NCI-H82 treated with DMSO at 0.1 percent for 48 hours (cell line): ENCODE measurements around the gene HNRNPC.
"Not testable (repeated sequence)": the region's sequence is repeated elsewhere in the genome, so short reads cannot be mapped to it uniquely, and the experiment has no call there.

ENCODE experiments used
- DNase-seq: peaks from one replicate; lab custom pipeline; 2025; ENCODE audit not compliant: unreplicated experiment; lab: John Stamatoyannopoulos, UW

The HNRNPC gene

DNA sequence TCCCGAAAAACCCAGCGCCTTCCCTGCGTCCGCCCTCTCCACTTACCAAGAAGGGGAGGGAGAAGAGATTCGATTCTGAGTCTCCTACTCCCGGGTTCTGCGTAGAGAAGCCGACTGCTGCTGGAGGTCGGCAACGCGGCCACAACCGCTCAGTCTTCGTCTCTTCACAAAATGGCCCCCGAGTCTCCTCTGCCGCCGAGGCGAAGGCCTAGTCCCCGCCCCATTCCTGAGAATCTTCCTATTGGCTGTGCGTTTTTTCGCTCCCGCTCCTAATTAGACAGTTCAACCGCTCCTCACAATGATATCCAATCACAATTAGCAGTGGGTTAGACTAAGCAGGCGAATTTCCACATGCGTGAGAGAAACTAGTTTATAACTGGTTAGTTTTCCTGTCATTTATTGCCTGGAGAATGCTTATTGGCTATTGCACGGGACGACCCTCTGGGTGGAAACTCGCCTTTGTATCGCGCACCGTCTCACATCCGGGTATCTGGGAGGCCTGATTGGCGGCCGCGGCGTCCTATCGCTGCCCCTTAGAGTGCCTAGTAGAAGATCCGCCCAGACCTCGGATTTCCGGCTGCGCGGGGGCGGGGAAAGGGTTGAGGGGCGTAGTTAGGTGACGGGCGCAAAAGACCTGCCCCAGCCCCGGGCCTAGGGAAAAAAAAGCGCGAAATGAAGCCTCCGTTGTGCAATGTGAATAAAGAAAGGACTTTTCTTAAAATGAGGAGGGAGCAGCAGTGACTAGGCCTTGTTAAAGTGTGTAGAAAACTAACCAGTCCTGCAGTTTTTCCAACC, at the start of gene HNRNPC:
TSS of gene HNRNPC (minus strand) at position 191 of the 795 bp plus-strand sequence. CDS start 35,249 bp downstream, outside the sequence.
- DNase-seq: peak; percentile 97

DNA sequence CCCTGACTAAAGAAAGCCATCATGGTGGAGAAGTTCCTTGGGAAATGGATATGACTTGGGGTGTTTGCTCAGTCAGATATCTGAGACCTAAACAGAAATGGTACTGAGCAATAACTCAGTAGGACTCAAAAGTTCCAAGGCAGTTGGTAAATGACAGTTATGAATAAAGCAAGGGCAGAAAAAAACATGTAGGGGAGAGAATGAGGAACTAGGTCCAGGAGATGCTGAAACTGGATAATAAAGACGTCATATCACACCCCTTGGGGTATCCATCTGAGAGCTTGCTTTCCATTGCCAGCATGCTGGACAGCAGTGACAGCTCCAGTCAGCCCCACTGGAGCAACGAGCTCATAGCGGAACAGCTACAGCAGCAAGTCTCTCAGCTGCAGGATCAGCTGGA, 48.2 kb upstream of the HNRNPC start:
- no peak for DNase-seq

DNA sequence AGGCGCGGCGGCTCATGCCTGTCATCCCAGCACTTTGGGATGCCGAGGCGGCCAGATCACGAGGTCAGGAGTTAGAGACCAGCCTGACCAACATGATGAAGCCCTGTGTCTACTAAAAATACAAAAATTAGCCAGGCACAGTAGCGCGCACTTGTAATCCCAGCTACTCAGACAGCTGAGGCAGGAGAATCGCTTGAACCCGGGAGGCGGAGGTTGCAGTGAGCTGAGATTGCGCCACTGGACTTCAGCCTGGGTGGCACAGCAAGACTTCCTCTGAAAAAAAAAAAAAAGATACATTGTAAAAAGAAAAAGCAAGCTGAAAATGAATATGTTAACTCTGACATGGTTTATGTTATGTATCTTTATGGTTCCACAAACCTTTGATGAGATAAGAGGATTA, 44.3 kb upstream of the HNRNPC start:
- DNase-seq: no peak

DNA sequence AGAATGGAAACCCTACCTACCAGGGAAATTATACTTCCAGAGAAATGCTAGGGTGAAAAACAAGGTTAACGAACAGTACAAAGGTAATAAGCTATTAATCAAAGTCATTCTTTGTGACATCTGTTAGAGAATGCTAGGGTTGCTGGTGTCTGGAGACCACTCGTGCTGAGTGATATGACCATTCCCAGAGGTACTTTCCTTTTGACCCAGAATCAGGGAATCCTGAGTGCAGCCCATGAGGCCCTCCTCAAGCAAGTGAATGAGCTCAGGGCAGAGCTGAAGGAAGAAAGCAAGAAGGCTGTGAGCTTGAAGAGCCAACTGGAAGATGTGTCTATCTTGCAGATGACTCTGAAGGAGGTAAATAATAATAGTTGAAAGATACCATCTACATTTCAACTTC, 42.4 kb upstream of the HNRNPC start:
- no peak for DNase-seq

DNA sequence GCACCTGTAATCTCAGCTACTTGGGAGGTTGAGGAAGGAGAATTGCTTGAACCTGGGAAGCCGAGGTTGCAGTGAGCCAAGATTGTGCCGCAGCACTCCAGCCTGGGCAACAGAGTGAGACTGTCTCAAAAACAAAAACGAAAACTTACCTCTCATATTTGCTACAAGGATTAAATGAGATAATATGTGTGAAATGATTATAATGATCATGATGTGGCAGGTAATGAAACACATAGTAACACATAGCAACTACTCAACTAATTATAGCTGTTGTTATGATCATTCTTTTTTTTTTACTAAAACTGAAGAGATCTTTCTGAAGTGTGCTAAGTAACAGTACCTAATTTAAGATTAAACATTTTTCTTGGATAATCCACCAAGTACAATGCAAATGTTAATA, 40.7 kb upstream of the HNRNPC start:
- no peak for DNase-seq

DNA sequence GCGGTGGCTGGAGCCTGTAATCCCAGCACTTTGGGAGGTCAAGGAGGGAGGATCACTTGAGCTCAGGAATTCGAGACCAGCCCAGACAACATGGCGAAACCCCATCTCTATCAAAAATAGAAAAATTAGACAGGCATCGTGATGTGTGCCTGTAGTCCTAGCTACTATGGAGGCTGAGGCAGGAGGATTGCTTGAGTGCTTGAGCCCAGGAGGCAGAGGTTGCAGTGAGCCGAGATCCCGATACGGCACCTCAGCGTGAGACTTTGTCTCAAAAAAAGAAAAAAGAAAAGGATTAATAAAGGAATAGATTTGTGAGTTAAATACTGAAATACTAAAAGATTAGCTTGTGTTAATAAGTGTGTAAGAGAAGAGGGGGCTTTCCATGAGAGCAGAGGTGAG, 40.0 kb upstream of the HNRNPC start:
- no peak for DNase-seq

DNA sequence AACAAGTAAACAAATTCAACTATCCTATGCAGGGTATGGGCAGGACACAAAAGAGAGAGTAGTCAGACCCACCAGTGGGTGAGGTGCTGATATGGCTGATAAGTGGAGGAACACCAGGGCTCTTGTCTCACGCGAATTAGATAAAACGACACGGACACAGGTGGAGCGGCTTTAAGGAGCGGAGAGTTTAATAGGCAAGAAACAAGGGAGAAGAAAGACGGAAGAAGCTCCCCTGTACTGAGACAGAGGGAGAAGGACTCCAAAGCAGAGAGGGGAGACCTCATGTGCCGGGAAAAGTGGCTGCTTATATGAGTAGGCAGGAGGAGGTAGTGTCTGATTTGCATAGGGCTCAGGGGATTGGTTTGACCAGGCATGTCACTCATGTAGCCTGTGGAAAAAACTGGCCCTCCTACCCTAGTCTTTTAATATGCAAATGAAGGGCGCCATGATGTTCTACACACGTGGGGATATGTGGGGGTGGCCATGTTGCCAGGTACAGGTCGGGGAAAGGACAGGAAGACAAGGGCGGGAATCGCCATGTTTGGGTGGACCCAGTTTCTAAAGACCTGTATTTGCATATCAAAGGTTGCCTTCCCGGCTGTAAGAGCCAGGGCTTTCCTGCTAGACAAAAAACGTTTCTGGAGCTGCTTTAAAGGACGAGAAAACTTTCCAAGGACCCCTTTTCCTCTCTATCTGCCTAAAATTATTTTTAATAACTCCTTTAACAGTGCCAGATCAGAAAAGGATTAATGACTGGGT, 39.4 kb upstream of the HNRNPC start:
- peak; percentile 76 for DNase-seq

DNA sequence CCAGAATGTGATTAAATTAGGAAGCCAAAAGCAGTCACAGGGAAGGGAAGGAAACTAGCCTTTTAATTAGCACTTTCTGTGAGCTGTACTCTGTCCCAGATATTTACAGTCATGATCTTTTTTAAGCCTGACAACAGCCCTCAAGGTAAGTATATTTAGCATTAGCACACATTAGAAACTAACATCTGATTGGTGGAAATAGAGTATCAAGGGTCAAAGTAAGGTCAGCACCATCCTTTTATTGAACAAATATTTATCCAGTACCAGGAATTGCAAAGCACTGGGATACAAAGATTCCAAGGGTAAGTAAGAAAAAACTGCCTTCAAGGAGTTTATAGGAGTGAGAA, 38.9 kb upstream of the HNRNPC start:
- peak; percentile 17 for DNase-seq

DNA sequence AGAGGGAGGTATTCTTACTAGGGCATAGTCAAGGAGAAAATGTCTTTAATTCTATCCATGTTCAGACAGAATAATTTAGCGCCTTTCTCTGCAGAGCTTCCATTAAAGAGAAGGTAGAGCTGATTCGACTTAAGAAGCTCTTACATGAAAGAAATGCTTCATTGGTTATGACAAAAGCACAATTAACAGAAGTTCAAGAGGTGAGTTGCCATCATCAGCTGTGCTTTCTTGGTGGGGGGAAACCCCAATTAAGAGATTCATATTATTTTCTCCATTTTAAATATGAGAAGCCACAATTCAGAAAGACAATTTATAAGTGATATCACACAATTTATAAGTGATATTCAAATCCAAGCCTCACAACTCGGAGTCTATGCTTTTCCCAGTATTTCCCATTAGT, 38.4 kb upstream of the HNRNPC start:
- DNase-seq: no peak

DNA sequence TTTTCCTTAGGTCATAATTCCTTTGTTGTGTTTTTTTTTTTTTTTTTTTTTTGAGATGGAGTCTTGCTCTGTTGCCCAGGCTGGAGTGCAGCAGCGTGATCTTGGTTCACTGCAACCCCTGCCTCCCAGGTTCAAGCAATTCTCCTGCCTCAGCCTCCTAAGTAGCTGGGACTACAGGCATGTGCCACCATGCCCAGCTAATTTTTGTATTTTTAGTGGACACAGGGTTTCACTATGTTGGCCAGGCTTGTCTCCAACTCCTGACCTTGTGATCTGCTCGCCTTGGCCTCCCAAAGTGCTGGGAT, 33.5 kb upstream of the HNRNPC start:
- DNase-seq: not testable (repeated sequence)

DNA sequence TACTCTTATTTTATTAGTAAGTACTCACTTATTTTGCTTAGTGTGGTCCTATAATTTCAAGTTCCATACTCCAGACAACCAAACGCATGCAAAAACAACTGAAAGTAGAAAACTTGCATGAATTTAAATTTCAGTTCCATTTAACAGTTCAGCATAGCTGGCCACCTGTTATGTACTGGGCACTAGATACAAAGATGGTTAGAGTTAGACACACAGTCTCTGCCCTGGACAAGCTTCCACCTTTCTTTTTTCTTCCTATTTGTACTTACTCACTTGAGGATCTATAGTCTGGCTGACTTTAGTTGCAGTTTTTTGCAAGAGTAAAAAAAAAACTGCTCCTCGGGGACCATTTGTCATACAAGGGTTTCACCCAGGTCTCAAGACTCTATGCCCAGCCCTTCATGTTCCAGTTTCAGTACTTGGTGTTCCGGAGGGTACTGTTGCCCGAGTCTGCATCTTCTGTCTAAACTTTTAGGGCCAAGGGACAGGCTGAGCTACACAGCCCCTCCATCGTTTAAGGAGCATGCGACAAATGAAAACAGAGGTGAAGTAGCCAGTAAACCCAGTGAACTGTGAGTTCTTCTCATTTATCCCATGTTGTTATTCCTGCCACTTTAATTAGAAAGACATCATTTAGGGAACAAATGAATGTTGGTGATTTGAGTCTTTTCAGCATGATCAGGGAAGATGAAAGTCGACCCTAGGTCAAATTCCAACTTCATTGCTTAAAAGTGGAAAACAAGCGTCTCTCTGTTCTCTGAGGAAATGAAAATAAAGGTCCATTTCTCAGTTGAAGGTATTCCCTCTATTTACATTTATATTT, 33.0 kb upstream of the HNRNPC start:
- no peak for DNase-seq

DNA sequence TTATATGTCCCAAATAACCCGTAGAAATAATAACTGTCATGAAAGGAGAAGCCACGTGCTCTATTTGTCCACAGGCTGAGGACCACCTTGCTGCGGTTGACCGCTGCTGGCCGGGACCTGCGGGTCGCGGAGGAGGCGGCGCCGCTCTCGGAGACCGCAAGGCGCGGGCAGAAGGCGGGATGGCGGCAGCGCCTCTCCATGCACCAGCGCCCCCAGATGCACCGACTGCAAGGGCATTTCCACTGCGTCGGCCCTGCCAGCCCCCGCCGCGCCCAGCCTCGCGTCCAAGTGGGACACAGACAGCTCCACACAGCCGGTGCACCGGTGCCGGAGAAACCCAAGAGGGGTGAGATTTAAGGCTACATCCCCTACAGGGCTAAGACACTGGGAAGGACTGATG, 31.6 kb upstream of the HNRNPC start:
- DNase-seq: no peak

DNA sequence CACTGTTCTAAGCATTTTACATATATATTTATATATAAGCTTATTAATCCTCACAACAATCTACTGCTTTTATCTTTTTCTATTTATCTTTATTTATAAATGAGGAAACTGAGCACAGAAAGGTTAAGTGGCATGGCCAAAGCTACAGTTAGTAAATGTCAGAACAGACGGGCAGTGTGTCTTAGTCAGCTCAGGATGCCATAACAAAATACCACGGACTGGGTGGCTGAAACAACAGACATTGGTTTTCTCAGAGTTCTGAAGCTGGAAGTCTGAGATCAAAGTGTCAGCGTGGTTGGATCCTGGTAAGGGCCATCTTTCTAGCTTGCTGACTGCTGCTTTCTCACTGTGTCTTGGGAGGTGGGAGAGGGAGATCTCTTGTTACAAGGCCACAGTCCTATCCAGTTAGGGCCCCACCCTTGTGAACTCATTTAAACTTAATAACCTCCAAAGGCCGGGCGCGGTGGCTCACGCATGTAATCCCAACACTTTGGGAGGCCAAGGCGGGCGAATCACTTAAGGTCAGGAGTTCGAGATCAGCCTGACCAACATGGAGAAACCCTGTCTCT, 30.4 kb upstream of the HNRNPC start:
- DNase-seq: no peak

DNA sequence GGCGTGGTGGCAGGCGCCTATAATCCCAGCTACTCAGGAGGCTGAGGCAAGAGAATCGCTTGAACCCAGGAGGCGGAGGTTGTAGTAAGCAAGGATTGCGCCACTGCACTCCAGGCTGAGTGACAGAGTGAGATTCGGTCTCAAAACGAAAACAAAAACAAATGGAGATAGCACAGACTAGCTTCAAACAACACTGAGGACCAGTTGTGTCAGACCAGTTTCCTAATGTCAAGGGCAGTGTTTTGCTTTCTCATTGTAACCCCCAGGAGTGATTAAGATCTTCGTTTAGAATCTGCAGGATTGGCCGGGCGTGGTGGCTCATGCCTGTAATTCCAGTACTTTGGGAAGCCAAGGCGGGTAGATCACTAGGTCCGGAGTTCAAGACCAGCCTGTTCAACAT, 29.1 kb upstream of the HNRNPC start:
- no peak for DNase-seq

DNA sequence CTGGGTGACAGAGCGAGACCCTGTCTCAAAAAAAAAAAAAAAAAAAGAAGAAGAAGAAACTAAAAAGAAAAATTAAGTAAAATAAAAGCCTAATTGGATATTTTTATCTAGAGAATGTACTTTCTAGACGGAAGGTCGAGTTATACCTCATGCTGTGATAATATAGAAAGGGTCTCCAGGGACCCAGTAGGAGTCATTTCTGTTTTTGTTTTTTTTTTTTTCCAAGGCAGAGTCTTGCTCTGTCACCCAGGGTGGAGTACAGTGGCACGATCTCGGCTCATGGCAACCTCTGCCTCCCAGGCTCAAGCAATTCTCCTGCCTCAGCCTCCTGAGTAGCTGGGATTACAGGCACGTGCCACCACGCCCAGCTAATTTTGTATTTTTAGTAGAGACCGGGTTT, 24.8 kb upstream of the HNRNPC start:
- not testable (repeated sequence) for DNase-seq

DNA sequence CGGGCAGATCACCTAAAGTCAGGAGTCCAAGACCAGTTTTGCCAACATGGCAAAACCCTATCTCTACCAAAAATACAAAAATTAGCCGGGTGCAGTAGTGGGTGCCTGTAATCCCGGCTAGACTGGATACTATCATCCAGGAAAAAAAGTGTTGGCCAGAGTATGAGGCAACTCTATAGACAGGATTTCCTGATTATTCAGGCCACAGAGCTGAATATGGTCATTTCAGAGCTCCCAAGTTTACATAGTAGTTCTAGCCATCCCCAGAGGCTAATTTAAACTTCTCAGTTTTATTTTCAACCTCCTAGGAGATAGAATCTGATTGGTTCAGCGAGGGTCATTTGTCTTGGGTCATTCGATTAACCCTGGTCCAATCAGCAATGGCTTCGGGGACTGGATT, 17.9 kb upstream of the HNRNPC start:
- DNase-seq: no peak

DNA sequence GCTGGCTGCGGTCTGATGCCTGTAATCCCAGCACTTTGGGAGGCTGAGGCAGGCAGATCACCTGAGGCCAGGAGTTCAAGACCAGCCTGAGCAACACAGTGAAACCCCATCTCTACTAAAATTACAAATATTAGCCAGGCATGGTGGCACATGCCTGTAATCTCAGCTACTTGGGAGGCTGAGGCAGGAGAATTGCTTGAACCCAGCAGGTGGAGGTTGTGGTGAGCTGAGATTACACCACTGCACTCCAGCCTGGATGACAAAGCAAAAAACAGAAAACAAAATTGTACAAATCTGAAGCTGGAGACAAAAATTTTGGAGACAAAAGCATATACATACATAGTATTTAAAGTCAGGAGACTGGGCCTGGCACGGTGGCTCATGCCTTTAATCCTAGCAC, 17.3 kb upstream of the HNRNPC start:
- DNase-seq: not testable (repeated sequence)

DNA sequence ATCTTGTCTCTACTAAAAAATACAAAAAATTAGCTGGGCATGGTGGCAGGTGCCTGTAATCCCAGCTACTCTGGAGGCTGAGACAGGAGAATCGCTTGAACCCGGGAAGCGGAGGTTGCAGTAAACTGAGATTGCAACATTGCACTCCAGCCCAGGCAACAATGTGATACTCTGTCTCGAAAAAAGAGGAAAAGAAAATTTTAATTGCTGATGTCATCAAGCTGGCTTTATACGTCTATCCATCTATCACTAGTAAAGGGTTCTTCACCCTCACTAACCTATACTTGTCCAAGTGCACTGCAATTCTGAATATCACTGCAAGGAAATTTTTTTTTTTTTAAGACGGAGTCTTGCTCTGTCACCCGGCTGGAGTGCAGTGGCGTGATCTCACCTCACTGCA, 12.7 kb upstream of the HNRNPC start:
- DNase-seq: not testable (repeated sequence)

DNA sequence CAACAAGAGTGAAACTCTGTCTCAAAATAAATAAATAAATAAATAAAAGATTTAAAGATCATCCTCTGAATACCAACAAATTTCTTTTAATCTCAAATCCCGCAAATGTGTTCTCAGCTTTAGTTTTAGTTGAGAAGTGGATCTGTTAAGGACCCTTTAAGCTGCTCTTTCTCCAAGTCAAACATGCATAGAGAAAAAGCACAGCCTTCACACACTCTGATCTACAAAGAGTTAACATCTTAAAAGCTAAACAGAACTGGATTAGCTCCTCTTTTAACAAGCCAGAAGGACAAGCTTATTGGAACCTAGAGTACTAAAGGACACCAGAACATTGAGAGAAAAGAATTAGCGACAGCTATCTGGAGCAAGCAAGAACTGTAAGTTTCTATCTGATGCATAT, 10.5 kb upstream of the HNRNPC start, which contains the start of gene RPGRIP1:
TSS of gene RPGRIP1 (plus strand) at position 301 of the 400 bp plus-strand sequence. CDS start 7,894 bp downstream, outside the sequence.
- DNase-seq: peak; percentile 74

DNA sequence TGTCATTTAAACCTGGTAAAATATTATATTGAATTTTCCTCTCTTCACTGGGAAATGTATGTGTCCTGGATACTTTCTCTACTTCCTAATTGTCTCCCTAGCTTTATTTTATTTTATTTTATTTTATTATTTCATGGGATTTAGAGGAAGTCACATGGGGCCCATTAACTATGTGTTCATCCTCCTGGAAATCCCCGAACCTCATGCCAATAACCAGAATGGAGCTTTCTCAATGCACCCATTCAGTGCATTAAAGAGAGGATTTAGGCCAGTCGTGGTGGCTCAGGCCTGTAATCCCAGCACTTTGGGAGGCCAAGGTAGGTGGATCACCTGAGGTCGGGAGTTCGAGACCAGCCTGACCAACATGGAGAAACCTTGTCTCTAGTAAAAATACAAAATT, 9.4 kb upstream of the HNRNPC start:
- no peak for DNase-seq

DNA sequence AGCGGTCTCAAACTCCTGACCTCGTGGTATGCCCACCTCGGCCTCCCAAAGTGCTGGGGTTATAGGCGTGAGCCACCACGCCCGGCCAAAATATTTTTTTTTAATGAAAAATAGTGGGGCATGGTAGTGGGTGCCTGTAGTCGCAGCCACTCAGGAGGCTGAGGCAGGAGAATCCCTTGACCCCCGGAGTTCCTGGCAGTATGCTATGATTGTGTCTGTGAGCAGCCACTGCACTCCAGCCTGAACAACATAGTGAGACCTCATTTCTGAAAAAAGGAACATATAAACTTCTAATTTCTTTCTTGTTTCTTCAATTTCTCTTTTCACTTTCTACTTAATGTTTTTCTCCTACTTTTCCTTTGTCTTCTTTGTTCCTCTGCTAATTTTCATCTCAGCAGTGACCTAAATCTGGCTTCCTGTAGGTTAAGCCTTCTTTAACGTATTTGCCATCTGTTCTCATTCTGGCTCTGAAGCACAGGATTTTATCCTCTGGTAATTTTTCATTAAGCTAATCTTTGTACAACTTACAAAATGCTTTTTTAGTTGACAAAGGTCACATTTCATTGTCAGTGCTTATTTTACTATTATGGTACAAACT, 6.1 kb upstream of the HNRNPC start:
- peak; percentile 81 for DNase-seq
